ENCODE measurements around the gene GRID2.

DNA sequence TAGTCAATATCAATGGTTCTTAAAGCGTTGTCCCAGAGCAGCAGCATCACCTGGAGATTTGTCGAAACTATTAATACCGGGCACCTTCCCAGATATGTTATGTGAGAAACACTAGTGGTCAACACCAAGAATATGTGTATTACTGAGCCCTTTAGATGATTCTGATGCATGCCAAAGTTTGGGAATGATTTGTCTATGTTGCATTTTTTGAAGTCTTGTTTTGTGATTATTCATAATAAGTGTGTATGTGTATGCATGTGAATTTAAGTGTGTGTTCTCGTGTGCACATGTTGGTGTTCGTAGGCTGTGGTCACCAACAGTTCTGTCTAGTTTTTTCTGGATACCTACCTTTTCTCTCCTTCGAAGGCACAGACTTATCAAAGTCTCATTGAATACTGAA lies 749.4 kb downstream of the GRID2 start:
- TF ChIP-seq POLR2AphosphoS5 (IDR thresholded peaks at IDR 0.05; ENCODE audit: low read depth, low read length) (no peak), SIN3A (IDR thresholded peaks at IDR 0.05; ENCODE audit: borderline replicate concordance, insufficient read depth, low read length) (no peak), TAF1 (IDR thresholded peaks at IDR 0.05; ENCODE audit: borderline replicate concordance, insufficient read depth, low read length) (no peak), FOXP2 (optimal IDR thresholded peaks at IDR 0.05; ENCODE audit: borderline replicate concordance, extremely low read depth, extremely low read length, insufficient read depth) (no peak)
- TF ChIP-seq, protein P1, sequence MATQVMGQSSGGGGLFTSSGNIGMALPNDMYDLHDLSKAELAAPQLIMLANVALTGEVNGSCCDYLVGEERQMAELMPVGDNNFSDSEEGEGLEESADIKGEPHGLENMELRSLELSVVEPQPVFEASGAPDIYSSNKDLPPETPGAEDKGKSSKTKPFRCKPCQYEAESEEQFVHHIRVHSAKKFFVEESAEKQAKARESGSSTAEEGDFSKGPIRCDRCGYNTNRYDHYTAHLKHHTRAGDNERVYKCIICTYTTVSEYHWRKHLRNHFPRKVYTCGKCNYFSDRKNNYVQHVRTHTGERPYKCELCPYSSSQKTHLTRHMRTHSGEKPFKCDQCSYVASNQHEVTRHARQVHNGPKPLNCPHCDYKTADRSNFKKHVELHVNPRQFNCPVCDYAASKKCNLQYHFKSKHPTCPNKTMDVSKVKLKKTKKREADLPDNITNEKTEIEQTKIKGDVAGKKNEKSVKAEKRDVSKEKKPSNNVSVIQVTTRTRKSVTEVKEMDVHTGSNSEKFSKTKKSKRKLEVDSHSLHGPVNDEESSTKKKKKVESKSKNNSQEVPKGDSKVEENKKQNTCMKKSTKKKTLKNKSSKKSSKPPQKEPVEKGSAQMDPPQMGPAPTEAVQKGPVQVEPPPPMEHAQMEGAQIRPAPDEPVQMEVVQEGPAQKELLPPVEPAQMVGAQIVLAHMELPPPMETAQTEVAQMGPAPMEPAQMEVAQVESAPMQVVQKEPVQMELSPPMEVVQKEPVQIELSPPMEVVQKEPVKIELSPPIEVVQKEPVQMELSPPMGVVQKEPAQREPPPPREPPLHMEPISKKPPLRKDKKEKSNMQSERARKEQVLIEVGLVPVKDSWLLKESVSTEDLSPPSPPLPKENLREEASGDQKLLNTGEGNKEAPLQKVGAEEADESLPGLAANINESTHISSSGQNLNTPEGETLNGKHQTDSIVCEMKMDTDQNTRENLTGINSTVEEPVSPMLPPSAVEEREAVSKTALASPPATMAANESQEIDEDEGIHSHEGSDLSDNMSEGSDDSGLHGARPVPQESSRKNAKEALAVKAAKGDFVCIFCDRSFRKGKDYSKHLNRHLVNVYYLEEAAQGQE (IDR thresholded peaks at IDR 0.05; ENCODE audit: insufficient read depth in 1 of 2, low read depth in 2 of 2, low read length in 2 of 2) = no peak
